NCI-H1694 treated with DMSO at 0.1 percent for 48 hours (cell line): ENCODE data around the gene ACOT4.
A peak's percentile ranks its signal among the peaks of the same experiment; 100 is the strongest.
"Not testable (repeated sequence)": the region's sequence is repeated elsewhere in the genome, so short reads cannot be mapped to it uniquely, and the experiment has no call there.

Experiments used
- DNase-seq: peaks from one replicate; lab custom pipeline; 2025; lab: John Stamatoyannopoulos, UW

ACOT4 gene, protein sequence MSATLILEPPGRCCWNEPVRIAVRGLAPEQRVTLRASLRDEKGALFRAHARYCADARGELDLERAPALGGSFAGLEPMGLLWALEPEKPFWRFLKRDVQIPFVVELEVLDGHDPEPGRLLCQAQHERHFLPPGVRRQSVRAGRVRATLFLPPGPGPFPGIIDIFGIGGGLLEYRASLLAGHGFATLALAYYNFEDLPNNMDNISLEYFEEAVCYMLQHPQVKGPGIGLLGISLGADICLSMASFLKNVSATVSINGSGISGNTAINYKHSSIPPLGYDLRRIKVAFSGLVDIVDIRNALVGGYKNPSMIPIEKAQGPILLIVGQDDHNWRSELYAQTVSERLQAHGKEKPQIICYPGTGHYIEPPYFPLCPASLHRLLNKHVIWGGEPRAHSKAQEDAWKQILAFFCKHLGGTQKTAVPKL

DNA sequence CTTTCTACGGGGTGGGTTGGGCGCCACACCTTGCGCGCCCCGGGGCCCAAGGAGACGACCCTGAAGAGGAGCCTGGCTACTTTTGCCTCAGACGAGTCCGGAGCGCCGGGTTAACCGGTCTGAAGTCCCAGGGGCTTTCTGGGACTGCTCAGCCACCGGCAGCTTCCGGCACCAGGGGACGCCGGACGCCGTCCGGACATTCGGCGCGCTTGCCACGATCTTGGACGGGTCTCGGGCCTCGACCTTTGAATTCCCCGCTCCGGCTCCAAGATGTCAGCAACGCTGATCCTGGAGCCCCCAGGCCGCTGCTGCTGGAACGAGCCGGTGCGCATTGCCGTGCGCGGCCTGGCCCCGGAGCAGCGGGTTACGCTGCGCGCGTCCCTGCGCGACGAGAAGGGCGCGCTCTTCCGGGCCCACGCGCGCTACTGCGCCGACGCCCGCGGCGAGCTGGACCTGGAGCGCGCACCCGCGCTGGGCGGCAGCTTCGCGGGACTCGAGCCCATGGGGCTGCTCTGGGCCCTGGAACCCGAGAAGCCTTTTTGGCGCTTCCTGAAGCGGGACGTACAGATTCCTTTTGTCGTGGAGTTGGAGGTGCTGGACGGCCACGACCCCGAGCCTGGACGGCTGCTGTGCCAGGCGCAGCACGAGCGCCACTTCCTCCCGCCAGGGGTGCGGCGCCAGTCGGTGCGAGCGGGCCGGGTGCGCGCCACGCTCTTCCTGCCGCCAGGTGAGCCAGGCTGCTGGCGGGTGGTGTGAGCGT is at the start of gene ACOT4:
Gene ACOT4 (plus strand): TSS at position 184 of the 760 bp plus-strand sequence. CDS start 87 bp downstream, at position 271.
- no peak for DNase-seq

DNA sequence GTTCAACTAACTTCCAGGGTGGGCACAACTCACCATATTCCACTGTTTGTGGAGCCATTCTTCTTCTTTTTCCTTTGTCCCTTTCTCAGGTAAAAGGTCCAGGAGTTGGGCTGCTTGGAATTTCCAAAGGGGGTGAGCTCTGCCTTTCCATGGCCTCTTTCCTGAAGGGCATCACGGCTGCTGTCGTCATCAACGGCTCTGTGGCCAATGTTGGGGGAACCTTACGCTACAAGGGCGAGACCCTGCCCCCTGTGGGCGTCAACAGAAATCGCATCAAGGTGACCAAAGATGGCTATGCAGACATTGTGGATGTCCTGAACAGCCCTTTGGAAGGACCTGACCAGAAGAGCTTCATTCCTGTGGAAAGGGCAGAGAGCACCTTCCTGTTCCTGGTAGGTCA is 48.7 kb upstream of the ACOT4 start:
- not testable (repeated sequence) for DNase-seq

DNA sequence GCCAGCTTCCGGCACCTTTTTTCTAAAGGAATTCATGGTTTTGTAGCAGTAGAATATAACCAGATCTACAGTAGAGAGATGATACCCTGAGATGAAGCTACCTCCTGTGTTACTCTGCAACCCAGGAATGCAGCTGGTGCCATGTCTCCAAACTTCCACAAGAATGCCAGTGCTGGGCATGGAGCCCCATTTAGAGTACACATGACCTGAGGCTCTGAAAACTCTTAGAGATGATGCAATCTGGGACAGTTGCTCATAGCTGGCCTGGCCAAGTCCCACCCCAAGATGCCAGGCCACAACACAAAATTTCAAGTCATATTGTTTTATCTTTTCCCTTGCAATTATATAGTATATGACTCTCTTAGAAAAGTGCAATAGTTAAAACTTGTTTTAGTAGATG is 46.3 kb upstream of the ACOT4 start:
- DNase-seq: not testable (repeated sequence)

DNA sequence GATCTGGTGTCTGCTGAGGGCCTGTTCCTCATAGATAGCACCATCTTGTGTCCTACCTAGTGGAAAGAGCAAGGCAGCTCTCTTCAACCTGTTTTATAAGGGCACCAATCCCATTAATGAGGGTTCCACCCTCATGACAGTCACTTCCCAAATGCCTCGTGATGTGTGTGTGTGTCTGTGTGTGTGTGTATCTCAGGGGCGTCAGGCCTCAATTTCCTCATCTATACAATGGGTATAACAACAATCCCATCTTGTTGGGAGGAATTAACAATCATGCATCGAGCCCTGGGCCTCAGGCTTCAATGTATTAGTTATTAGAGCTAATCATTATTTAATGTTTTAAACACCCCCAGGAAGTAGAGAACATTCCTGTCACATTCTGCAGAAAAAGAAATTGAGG is 42.6 kb upstream of the ACOT4 start:
- not testable (repeated sequence) for DNase-seq

DNA sequence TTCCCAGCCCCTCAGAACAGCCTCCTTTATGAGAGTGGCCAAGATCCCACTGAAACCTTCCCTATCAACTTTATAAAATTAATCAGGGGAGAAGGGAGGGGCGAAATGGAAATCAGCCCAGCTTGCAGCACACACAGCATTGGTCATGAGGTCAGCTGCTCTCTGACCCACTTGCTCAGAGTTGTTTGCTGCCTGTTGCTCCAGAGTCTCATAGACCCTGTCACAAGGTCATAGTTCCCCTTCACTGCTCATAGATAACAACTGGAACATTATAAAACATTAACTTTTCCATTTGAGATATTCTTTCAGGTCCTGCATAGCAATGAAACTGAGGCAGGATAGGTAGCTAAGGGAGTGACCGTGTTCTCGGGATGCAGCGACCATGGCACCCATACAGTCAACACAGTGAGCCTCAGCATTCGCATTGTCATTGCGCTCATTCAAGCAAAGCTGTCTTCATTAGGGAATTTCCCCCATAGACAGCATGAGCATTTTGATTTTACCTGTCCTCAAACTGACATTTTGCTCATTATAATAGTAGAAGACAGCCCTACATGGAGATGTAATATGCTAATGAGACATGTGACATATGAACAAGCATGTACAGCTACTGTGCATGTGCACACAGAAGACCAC is 41.7 kb upstream of the ACOT4 start:
- DNase-seq: not testable (repeated sequence)

DNA sequence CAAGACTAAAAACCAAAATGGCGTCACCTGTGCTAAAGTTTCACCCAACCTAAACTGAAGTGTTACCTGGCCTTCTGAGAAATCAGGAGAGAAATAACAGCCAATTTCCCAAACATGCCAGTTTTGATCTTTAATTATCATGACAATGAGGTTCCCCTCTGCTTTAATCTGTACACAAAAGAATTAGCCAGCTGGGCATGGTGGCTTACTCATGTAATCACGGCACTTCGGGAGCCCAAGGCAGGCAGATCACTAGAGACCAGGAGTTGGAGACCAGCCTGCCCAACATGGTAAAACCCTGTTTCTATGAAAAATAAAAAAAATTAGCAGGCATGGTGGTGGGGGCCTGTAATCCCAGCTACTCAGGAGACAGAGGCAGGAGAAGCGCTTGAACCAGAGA is 37.8 kb upstream of the ACOT4 start:
- no peak for DNase-seq

DNA sequence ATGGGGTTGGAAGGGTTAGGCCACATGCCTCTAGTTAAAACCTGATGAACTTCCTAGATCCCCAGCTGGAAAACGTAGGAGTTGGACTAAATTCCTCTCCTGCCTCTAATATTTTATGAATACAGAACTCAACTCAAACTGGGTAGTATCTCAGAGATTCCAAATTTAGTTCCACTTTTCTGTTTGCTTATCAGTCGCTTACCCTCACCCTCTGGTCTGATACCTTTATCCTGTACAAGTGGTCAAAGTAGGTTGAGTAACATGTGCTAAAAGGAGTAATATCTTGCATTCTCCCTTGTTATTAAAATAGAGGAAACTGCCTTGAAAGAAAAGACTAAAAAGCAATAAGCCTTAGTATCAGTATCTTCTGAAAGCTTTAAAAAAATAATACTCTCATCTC is 34.5 kb upstream of the ACOT4 start:
- DNase-seq: not testable (repeated sequence)

DNA sequence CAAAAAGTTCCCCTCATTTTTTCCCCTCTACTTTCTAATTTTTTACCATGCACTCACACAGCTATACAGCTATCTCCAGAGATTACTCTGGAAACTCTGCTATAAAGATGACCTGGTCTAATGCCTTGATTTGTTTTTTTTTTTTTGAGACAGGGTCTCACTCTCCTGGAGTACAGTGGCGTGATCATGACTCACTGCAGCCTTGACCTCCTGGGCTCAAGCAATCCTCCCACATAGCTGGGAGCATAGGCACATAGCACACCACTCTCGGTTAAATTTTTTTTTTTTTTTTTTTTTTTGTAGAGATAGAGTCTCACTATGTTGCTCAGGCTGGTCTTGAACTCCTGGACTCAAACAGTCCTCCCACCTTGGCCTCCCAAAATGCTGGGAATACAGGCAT is 33.4 kb upstream of the ACOT4 start:
- DNase-seq: not testable (repeated sequence)

DNA sequence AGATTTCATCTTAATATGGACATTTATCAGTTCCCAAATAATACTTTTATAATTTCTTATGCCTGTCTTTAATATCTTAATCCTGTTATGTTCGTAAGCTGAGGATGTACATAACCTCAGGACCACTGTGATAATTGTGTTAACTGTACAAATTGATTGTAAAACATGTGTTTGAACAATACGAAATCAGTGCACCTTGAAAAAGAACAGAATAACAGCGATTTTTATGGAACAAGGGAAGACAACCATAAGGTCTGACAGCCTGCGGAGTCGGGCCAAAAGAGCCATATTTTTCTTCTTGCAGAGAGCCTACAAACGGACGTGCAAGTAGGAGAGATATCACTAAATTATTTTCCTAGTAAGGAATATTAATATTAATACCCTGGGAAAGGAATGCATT is 29.4 kb upstream of the ACOT4 start:
- not testable (repeated sequence) for DNase-seq

DNA sequence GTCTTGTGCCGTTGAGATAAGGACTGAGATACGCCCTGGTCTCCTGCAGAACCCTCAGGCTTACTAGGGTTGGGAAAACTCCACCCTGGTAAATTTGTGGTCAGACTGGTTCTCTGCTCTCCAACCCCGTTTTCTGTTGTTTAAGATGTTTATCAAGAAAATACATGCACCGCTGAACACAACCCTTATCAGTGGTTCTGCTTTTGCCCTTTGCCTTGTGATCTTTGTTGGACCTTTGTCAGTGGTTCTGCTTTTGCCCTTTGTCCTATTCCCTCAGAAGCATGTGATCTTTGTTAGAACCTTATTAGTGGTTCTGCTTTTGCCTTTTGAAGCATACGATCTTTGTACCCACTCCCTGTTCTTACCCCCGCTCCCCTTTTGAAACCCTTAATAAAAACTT is 29.0 kb upstream of the ACOT4 start:
- DNase-seq: not testable (repeated sequence)

DNA sequence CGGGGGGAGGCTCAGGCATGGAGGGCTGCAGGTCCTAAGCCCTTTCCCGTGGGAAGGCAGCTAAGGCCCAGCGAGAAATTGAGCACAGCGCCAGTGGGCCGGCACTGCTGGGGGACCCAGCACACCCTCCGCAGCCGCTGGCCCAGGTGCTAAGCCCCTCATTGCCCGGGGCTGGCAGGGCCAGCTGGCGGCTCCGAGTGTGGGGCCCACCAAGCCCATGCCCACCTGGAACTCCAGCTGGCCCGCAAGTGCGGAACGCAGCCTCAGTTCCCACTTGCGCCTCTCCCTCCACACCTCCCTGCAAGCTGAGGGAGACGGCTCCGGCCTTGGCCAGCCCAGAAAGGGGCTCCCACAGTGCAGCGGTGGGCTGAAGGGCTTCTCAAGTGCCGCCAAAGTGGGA is 25.2 kb upstream of the ACOT4 start:
- not testable (repeated sequence) for DNase-seq

DNA sequence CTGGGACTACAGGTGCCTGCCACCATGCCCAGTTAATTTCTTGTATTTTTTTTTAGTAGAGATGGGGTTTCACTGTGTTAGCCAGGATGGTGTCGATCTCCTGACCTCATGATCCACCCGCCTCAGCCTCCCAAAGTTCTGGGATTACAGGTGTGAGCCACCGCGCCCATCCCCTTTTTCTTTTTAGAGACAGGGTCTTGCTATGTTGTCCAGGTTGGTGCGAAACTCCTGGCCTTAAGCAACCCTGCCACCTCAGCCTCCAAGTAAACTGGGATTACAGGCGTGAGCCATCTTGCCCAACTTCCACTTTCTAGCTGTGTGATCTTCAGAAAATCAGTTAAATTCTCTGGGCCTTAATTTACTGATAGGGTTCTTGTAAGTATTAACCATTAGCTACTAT is 24.7 kb upstream of the ACOT4 start:
- not testable (repeated sequence) for DNase-seq

DNA sequence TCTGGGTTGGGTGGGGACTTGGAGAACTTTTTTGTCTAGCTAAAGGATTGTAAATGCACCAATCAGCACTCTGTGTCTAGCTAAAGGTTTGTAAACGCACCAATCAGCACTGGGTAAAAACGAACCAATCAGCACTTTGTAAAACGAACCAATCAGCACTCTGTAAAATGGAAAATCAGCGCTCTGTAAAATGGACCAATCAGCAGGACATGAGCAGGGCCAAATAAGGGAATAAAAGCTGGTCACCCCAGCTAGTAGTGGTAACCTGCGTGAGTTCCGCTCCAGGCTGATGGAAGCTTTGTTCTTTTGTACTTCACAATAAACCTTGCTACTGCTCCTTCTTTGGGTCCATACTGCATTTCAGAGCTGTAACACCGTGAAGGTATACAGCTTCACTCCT is 24.3 kb upstream of the ACOT4 start:
- no peak for DNase-seq

DNA sequence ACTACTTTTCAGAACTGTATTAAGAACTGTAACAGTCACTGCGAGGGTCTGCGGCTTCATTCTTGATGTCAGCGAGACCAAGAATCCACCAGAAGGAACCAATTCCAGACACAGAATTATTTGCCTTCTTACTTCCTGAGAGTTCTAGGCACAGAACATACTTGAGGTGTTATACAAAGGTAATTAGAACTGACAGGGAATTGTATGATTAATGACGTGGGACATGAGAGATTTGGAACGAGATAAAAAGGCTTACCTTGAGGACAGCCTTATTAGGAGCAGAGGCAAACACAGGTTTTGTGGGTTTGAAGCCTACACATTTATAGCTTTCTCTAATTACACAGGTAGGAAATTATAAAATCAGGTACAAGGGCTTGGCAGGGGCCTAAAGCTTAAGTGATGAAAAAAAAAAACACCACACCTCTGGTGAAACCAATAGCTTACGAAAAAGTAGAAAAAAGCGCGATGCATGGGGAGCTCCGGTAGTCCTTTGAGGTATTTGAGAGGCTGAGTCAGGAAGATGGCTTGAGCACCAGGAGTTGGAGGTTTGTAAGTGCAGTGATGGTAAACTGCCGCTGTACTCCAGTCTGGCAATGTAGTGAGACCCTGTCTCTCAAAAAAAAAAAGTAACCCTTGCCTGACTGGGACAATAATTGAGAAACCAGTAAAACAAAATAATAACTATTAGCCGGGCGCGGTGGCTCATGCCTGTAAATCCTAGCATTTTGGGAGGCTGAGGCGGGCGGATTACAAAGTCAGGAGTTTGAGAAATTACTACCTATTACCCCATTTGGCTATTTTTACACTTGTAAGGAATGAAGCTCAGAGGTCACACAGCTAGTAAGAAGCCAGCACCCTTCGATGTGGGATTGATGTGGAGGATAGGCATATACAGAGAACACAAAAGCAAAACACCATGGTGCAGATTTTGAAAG is 23.5 kb upstream of the ACOT4 start:
- DNase-seq: peak; percentile 32

DNA sequence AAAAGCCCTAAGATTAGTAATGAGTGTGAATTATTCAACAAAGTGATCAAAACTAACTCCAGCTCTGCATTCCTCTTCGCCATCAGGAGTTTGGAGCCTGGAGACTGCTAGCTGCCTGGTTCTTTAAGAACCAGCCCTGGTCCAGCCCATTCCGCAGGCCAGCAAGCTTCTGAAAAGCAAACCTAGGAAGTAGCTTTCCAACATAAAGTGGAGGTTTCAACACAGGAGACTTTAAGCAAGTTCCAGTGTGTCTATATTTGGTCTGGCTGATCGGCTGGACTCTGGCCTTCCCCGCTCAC is 22.8 kb upstream of the ACOT4 start:
- DNase-seq: not testable (repeated sequence)

DNA sequence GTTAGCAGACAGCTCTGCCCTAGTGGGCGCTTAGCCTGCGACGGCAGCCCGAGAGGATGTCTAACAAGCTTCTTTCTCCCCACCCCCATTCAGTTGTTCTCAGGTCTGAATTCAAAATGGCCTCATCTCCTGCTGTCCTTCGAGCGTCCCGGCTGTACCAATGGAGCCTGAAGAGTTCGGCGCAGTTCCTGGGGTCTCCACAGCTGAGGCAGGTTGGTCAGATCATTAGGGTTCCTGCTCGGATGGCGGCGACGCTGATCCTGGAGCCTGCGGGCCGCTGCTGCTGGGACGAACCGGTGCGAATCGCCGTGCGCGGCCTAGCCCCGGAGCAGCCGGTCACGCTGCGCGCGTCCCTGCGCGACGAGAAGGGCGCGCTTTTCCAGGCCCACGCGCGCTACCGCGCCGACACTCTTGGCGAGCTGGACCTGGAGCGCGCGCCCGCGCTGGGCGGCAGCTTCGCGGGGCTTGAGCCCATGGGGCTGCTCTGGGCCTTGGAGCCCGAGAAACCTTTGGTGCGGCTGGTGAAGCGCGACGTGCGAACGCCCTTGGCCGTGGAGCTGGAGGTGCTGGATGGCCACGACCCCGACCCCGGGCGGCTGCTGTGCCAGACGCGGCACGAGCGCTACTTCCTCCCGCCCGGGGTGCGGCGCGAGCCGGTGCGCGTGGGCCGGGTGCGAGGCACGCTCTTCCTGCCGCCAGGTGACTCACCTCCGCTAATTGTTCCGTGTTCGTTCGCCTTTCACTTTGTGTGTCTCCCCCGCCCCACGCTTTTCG is 22.3 kb upstream of the ACOT4 start, which contains the start of gene ACOT2:
Gene ACOT2 (plus strand): TSS at position 29 of the 774 bp plus-strand sequence. CDS start 28 bp downstream, at position 57.
- DNase-seq: peak; percentile 97

DNA sequence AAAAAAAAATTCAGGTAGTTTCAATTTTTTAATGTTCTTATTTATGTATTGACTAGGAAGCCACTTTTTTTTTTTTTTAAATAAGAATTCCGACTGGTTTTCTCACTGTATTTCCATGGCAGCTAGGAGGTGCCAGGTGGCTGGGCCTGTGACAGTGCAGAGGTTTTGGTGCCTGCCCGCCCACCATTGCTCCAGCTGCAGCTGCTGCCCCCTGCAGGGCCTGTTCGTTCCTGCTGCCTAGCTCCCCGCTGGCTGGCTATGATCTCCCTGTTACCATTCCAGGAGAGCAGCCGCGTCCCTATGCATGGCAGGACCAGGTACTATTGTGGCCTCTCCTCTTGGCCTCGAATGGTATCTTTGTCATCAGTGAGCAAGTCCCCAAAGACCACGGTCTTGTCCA is 20.8 kb upstream of the ACOT4 start:
- peak; percentile 65 for DNase-seq

DNA sequence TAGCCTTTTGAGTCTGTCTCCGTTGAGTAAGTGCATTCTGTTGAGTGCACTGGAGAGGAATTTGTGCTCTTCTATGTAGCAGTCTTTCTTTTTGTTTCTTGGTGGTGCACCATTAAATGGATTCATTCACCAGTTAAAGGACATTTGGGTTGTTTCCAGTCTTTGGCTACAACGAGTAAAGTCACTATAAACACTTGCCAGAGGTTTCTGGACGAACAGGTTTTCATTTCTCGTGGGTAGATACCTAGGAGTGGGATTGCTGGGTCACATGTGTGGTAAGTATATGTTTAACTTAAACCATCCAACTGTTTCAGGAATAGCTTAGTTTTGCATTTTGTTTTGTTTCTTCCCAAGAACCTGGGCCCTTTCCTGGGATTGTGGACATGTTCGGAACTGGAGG is 18.6 kb upstream of the ACOT4 start:
- not testable (repeated sequence) for DNase-seq

DNA sequence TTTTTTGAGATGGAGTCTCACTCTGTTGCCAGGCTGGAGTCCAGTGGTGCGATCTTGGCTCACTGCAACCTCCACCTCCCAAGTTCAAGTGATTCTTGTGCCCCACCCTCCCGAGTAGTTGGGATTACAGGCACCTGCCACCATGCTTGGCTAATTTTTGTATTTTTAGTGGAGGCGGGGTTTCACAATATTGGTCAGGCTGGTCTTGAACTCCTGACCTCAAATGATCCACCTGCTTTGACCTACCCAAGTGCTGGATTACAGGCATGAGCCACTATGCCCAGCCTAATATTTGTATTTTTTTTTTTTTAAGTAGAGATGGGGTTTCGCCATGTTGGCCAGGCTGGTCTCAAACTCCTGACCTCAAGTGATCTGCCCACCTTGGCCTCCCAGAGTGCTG is 17.9 kb upstream of the ACOT4 start:
- not testable (repeated sequence) for DNase-seq

DNA sequence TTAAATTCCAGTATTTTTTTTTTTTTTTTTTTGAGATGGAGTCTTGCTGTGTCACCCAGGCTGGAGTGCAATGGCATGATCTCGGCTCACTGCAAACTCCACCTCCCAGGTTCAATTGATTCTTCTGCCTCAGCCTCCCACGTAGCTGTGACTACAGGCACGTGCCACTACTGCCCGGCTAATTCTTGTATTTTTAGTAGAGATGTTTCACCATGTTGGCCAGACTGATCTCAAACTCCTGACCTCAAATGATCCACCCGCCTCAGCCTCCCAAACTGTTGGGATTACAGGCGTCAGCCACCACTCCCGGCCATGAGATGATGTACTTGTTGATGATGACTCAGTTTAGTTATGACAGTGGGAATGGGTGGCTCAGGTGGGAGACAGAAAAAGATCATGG is 17.4 kb upstream of the ACOT4 start:
- DNase-seq: not testable (repeated sequence)

DNA sequence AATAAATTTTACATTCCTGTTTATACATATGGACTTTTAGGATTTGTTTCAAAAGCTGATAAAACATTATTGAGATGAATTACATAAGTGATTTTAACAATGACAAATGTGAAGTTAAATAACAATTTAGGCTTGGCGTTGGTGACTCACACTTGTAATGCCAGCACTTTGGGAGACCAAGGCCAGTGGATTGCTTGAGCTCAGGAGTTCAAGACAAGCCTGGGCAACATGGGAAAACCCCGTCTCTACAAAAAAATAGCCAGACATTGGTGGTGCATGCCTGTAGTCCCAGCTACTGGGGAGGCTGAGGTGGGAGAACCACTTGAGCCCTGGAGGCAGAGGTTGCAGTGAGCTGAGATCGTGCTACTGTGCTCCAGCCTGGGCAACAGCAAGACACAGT is 15.3 kb upstream of the ACOT4 start:
- DNase-seq: no peak
